IPS-NIHi11 (cell line): ENCODE data around the gene LRRC3.
"Not testable (repeated sequence)": the region's sequence is repeated elsewhere in the genome, so short reads cannot be mapped to it uniquely, and the experiment has no call there.

Experiments used
- DNase-seq: peaks from one replicate; pipeline ENCODE4 v3.0.0; 2012; ENCODE audit warnings: mixed read lengths, low spot score

The LRRC3 gene

GRCh38 chr21:44454747-44455523 is at the start of gene LRRC3:
TSS of gene LRRC3 (plus strand) at chr21:44455510. CDS start at chr21:44456645, 1,135 bp downstream.
- DNase-seq, result peak; percentile 98

- no peak for DNase-seq
Observed at GRCh38 chr21:44405948-44406872, 49.1 kb upstream of the LRRC3 start.

GRCh38 chr21:44406953-44407352 is 48.4 kb upstream of the LRRC3 start:
- DNase-seq, result no peak

- no peak for DNase-seq
Observed at GRCh38 chr21:44407493-44407892, 47.8 kb upstream of the LRRC3 start.

GRCh38 chr21:44408226-44408625 is 47.1 kb upstream of the LRRC3 start:
- no peak for DNase-seq

- no peak for DNase-seq
Observed at GRCh38 chr21:44413566-44414290, 41.6 kb upstream of the LRRC3 start.

GRCh38 chr21:44414291-44415072 is 40.8 kb upstream of the LRRC3 start:
- no peak for DNase-seq

GRCh38 chr21:44415073-44416025 is 40.0 kb upstream of the LRRC3 start:
- no peak for DNase-seq

GRCh38 chr21:44416193-44416592 is 39.1 kb upstream of the LRRC3 start:
- DNase-seq, result no peak

- not testable (repeated sequence) for DNase-seq
Observed at GRCh38 chr21:44417621-44418107, 37.6 kb upstream of the LRRC3 start.

- DNase-seq, result no peak
Observed at GRCh38 chr21:44418108-44418875, 37.0 kb upstream of the LRRC3 start.

GRCh38 chr21:44418876-44419230 is 36.5 kb upstream of the LRRC3 start:
- no peak for DNase-seq

- no peak for DNase-seq
Observed at GRCh38 chr21:44419679-44420078, 35.6 kb upstream of the LRRC3 start.

GRCh38 chr21:44420416-44421205 is 34.7 kb upstream of the LRRC3 start:
- no peak for DNase-seq

GRCh38 chr21:44421901-44422840 is 33.1 kb upstream of the LRRC3 start:
- no peak for DNase-seq

GRCh38 chr21:44423312-44423821 is 31.9 kb upstream of the LRRC3 start:
- DNase-seq, result no peak

- peak; percentile 9 for DNase-seq
Observed at GRCh38 chr21:44423941-44424607, 31.2 kb upstream of the LRRC3 start.
